K562 (cell line): Measurements from ENCODE around the gene ADPRHL1. TPM values are rescaled to one million over a fixed set of nuclear protein-coding genes. Genes with fewer than 3 reads are reported as not detected.

Source experiments
- ATAC-seq: fragments of 200-7000 bp; cut with Tn5 transposase; 3 replicates; pipeline ENCODE4 v1.9.1; 2020; ENCODE audit warnings: moderate library complexity
- BruUV-seq: library from RNA; stranded (reverse); fragments of 400-500 nt; replicated peaks from 2 replicates; lab custom pipeline; 2021; lab: Mats Ljungman, UMichigan
- CTCF ChIA-PET: fragments of 300-600 bp; formaldehyde crosslinking; extraction: SDS; loops from one replicate; lab custom pipeline; 2021; ENCODE audit warnings: low intra/inter-chr PET ratio; lab: Yijun Ruan, JAX
- POLR2A ChIA-PET: fragments of 300-600, 350-650 bp; sonication (Branson Sonifier 250); formaldehyde crosslinking; extraction: SDS; loops from one replicate; lab custom pipeline; 2021; ENCODE audit warnings: antibody characterized with exemption, inconsistent platforms; lab: Yijun Ruan, JAX
- DNase-seq, 4 experiments: peaks; one replicate each; pipeline versions ENCODE4 v3.0.0 to v3.0.0-alpha.2; 2011 to 2018; ENCODE audit warnings: low spot score in 3 of 4, mixed read lengths in 3 of 4; ENCODE audit errors: extremely low read depth in 1 of 4
- FAIRE-seq: peaks from 2 replicates; lab custom pipeline; 2011; peaks lifted over from hg19 to GRCh38; lab: Jason Lieb, UNC
- H2AFZ ChIP-seq: 2 replicates; pipeline ENCODE4 v1.6.0; 2011; ENCODE audit warnings: low read depth, low read length, control low read depth, inconsistent platforms
- H3K27ac ChIP-seq: fragments of 200-600 bp; 3 replicates; pipeline ENCODE4 v1.8.0; 2011; ENCODE audit warnings: low read depth, mild to moderate bottlenecking, control low read depth, inconsistent platforms, low read length, moderate library complexity, mixed read lengths; ENCODE audit errors: extremely low read depth
- H3K27me3 ChIP-seq, 2 experiments: fragments of 300-600 bp in 1 of 2; 2 replicates in 1 of 2; 3 replicates in 1 of 2; pipeline versions ENCODE4 v1.6.0 to v1.8.0; 2011; ENCODE audit warnings: inconsistent platforms in 2 of 2, low read length in 2 of 2, mild to moderate bottlenecking in 1 of 2, mixed read lengths in 1 of 2, moderate library complexity in 1 of 2; ENCODE audit not compliant: control insufficient read depth in 2 of 2, insufficient read depth in 2 of 2
- H3K36me3 ChIP-seq: fragments of 300-600 bp; 3 replicates; pipeline ENCODE4 v1.8.0; 2011; ENCODE audit warnings: mild to moderate bottlenecking, low read length, inconsistent platforms; ENCODE audit not compliant: control insufficient read depth, insufficient read depth
- H3K4me1 ChIP-seq, 2 experiments: fragments of 200-600 bp in 1 of 2; replicated peaks in 1 of 2; 2 replicates in 1 of 2; 3 replicates in 1 of 2; pipeline versions ENCODE4 v1.5.1 to v1.8.0; 2011; ENCODE audit warnings: inconsistent platforms in 2 of 2, low read length in 2 of 2, mild to moderate bottlenecking in 1 of 2, mixed read lengths in 1 of 2, moderate library complexity in 1 of 2; ENCODE audit not compliant: control insufficient read depth in 2 of 2, insufficient read depth in 2 of 2
- H3K4me2 ChIP-seq: 2 replicates; pipeline ENCODE4 v1.6.1; 2011; ENCODE audit warnings: low read length, control low read depth, inconsistent platforms, mixed read lengths; ENCODE audit not compliant: insufficient read depth
- H3K4me3 ChIP-seq: fragments of 200-600 bp; sonication (generic), shearing (Covaris generic); 2 replicates; pipeline ENCODE4 v1.5.1; 2016; ENCODE audit warnings: control low read depth, inconsistent platforms
- H3K79me2 ChIP-seq: fragments of 200-600 bp; 3 replicates; pipeline ENCODE4 v1.8.0; 2011; ENCODE audit warnings: low read length, inconsistent platforms; ENCODE audit not compliant: control insufficient read depth, insufficient read depth
- H3K9ac ChIP-seq, 2 experiments: 2 replicates each; pipeline versions ENCODE4 v1.6.0 to v1.6.1; 2011; ENCODE audit warnings: low read depth in 2 of 2, low read length in 2 of 2, control low read depth in 1 of 2, inconsistent platforms in 1 of 2, mild to moderate bottlenecking in 1 of 2, mixed read lengths in 1 of 2; ENCODE audit not compliant: insufficient read depth in 1 of 2
- H3K9me1 ChIP-seq: one replicate; pipeline ENCODE4 v1.6.0; 2011; ENCODE audit warnings: inconsistent platforms, mild to moderate bottlenecking, low read length, moderate library complexity; ENCODE audit not compliant: control insufficient read depth, insufficient read depth
- H3K9me3 ChIP-seq: replicated peaks from 2 replicates; pipeline ENCODE4 v1.5.1; 2011; ENCODE audit warnings: low read depth, low read length, inconsistent platforms; ENCODE audit not compliant: control insufficient read depth, insufficient read depth
- H4K20me1 ChIP-seq: replicated peaks from 2 replicates; pipeline ENCODE4 v1.6.1; 2011; ENCODE audit warnings: low read length, inconsistent platforms, mixed read lengths; ENCODE audit not compliant: control insufficient read depth, insufficient read depth
- E4F1 ChIP-seq: fragments of 250-450 bp; sonication (Bioruptor Pico); IDR thresholded peaks from 2 replicates; pipeline ENCODE4 v1.5.0; 2021; ENCODE audit warnings: mild to moderate bottlenecking, borderline replicate concordance
- NFE2 ChIP-seq: IDR thresholded peaks from 2 replicates; pipeline ENCODE4 v1.6.1; 2014; ENCODE audit warnings: antibody characterized with exemption, low read depth
- WGBS: fragments of 100-300 bp; shearing (Covaris generic); methylation state at CpG from one replicate; pipeline ENCODE4 v1.1.6; 2016; ENCODE audit warnings: low coverage, mixed read lengths; ENCODE audit not compliant: insufficient coverage; ENCODE audit errors: missing lambda C conversion rate; 5-methylcytosine and 5-hydroxymethylcytosine counted together
- in situ Hi-C: fragments of 300-500 bp; cut with MboI; formaldehyde crosslinking; loops from 4 replicates; pipeline ENCODE4 v1.15.0; 2018; ENCODE audit warnings: inconsistent platforms, mixed read lengths
- intact Hi-C: fragments of 100-400 bp; cut with micrococcal nuclease; formaldehyde crosslinking; loops from 2 replicates; pipeline ENCODE4 v1.14.2; 2022
- polyA plus RNA-seq, 8 experiments: library from polyadenylated mRNA; depleted of rRNA in 4 of 8; stranded (reverse) in 5 of 8; unstranded in 3 of 8; fragments of >200 nt; fragmentation: Nextera tagmentation in 2 of 8; fragmentation: Illumina TruSeq in 1 of 8; extraction: Ambion mirVana in 2 of 8; extraction: Trizol in 1 of 8; gene quantifications; 2 replicates each; pipeline versions ENCODE4 v1.2.1 to v1.2.3, GENCODE V29; 2011 to 2014; ENCODE audit warnings: inconsistent platforms in 1 of 8, missing spikeins in 1 of 8
- total RNA-seq, 7 experiments: library from RNA; depleted of rRNA in 6 of 7; stranded (reverse); fragments of >200 nt in 6 of 7; fragmentation: Illumina TruSeq in 2 of 7; extraction: Trizol in 2 of 7; gene quantifications; 2 replicates each; pipeline versions ENCODE4 v1.2.1 to v1.2.3, GENCODE V29; 2011 to 2021; ENCODE audit warnings: low replicate concordance in 1 of 7
- TF ChIP-seq, protein P1 (sequence below): IDR thresholded peaks from 2 replicates; pipeline ENCODE4 v1.6.1; 2014; ENCODE audit warnings: antibody characterized with exemption
- TF ChIP-seq, protein P2 (sequence below): fragments of 450-650 bp; IDR thresholded peaks from 2 replicates; pipeline ENCODE4 v1.7.1; 2018; ENCODE audit warnings: mild to moderate bottlenecking, low read depth; ENCODE audit not compliant: partially characterized antibody
- TF ChIP-seq, protein P3 (sequence below), 2 experiments: fragments of 450-650 bp in 1 of 2; sonication (generic) in 1 of 2; formaldehyde crosslinking in 1 of 2; IDR thresholded peaks; 2 replicates each; pipeline versions ENCODE4 v1.7.1 to v1.9.0; 2016 to 2022; ENCODE audit warnings: inconsistent platforms in 1 of 2, mild to moderate bottlenecking in 1 of 2, missing genetic modification reagents in 1 of 2

The ADPRHL1 gene
- total and polyA plus RNA-seq, 9 of the 15 experiments (the other 6 are each of a cell fraction or from before 2014, with no cell fraction given) = 0.06 to 0.76 (median 0.37) TPM; not detected in 1

- Histone ChIP-seq H3K27ac (no peak overlapping the region), H3K4me2 (no peak overlapping the region), H4K20me1 (no peaks in the 10 kb centered on the region), H3K4me3 (no peak overlapping the region), H3K36me3 (peaks cover 62% of the 10 kb centered on the region), H3K9me3 (no peaks in the 10 kb centered on the region), H3K4me1 (no peaks in the 10 kb centered on the region; a peak in 2 of 5 replicates), H3K27me3 (no peaks in the 10 kb centered on the region), H3K9me1 (no peaks in the 10 kb centered on the region), H2AFZ (no peak overlapping the region), H3K79me2 (peaks cover 12% of the 10 kb centered on the region), H3K9ac (no peak overlapping the region)
- WGBS = 95% methylated on average over 3 of the region's 3 CpGs
- in situ Hi-C loops = no loop called here
- ATAC-seq (no peak), FAIRE-seq (no peak), DNase-seq (no peak)
- intact Hi-C loops = no loop called here
- BruUV-seq = no TSS peak
- CTCF ChIA-PET = no interaction called here
- POLR2A ChIA-PET = interaction anchor here (1.0 kb wide), 1 partner anchor 9 kb away, joined by 5 read pairs; no protein-coding TSS in a partner anchor
- TF ChIP-seq, protein P1, sequence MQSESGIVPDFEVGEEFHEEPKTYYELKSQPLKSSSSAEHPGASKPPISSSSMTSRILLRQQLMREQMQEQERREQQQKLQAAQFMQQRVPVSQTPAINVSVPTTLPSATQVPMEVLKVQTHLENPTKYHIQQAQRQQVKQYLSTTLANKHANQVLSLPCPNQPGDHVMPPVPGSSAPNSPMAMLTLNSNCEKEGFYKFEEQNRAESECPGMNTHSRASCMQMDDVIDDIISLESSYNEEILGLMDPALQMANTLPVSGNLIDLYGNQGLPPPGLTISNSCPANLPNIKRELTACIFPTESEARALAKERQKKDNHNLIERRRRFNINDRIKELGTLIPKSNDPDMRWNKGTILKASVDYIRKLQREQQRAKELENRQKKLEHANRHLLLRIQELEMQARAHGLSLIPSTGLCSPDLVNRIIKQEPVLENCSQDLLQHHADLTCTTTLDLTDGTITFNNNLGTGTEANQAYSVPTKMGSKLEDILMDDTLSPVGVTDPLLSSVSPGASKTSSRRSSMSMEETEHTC = no peak
- TF ChIP-seq, protein P2, sequence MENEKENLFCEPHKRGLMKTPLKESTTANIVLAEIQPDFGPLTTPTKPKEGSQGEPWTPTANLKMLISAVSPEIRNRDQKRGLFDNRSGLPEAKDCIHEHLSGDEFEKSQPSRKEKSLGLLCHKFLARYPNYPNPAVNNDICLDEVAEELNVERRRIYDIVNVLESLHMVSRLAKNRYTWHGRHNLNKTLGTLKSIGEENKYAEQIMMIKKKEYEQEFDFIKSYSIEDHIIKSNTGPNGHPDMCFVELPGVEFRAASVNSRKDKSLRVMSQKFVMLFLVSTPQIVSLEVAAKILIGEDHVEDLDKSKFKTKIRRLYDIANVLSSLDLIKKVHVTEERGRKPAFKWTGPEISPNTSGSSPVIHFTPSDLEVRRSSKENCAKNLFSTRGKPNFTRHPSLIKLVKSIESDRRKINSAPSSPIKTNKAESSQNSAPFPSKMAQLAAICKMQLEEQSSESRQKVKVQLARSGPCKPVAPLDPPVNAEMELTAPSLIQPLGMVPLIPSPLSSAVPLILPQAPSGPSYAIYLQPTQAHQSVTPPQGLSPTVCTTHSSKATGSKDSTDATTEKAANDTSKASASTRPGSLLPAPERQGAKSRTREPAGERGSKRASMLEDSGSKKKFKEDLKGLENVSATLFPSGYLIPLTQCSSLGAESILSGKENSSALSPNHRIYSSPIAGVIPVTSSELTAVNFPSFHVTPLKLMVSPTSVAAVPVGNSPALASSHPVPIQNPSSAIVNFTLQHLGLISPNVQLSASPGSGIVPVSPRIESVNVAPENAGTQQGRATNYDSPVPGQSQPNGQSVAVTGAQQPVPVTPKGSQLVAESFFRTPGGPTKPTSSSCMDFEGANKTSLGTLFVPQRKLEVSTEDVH = no peak
- TF ChIP-seq E4F1 (CRISPR knock-in tag) (no peak), NFE2 (no peak)
- TF ChIP-seq, protein P3, sequence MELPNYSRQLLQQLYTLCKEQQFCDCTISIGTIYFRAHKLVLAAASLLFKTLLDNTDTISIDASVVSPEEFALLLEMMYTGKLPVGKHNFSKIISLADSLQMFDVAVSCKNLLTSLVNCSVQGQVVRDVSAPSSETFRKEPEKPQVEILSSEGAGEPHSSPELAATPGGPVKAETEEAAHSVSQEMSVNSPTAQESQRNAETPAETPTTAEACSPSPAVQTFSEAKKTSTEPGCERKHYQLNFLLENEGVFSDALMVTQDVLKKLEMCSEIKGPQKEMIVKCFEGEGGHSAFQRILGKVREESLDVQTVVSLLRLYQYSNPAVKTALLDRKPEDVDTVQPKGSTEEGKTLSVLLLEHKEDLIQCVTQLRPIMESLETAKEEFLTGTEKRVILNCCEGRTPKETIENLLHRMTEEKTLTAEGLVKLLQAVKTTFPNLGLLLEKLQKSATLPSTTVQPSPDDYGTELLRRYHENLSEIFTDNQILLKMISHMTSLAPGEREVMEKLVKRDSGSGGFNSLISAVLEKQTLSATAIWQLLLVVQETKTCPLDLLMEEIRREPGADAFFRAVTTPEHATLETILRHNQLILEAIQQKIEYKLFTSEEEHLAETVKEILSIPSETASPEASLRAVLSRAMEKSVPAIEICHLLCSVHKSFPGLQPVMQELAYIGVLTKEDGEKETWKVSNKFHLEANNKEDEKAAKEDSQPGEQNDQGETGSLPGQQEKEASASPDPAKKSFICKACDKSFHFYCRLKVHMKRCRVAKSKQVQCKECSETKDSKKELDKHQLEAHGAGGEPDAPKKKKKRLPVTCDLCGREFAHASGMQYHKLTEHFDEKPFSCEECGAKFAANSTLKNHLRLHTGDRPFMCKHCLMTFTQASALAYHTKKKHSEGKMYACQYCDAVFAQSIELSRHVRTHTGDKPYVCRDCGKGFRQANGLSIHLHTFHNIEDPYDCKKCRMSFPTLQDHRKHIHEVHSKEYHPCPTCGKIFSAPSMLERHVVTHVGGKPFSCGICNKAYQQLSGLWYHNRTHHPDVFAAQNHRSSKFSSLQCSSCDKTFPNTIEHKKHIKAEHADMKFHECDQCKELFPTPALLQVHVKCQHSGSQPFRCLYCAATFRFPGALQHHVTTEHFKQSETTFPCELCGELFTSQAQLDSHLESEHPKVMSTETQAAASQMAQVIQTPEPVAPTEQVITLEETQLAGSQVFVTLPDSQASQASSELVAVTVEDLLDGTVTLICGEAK (IDR thresholded peaks at IDR 0.05) = no peak
- TF ChIP-seq, protein P3 (CRISPR knock-in tag; IDR thresholded peaks at IDR 0.05) = no peak
These were observed 24.4 kb upstream of the ADPRHL1 start for GRCh38 chr13:113477724-113478123.
